ENCODE data around the gene EXOG.

Gene EXOG

GRCh38 chr3:38510631-38511030 is 14.5 kb downstream of the EXOG start:
- DNase-seq (ENCODE audit: low spot score) = no peak

- no peak for DNase-seq (ENCODE audit: low spot score)
Measured at GRCh38 chr3:38511546-38511945, 15.4 kb downstream of the EXOG start.

GRCh38 chr3:38515367-38515766 is 19.2 kb downstream of the EXOG start:
- no peak for DNase-seq (ENCODE audit: low spot score)

DNA sequence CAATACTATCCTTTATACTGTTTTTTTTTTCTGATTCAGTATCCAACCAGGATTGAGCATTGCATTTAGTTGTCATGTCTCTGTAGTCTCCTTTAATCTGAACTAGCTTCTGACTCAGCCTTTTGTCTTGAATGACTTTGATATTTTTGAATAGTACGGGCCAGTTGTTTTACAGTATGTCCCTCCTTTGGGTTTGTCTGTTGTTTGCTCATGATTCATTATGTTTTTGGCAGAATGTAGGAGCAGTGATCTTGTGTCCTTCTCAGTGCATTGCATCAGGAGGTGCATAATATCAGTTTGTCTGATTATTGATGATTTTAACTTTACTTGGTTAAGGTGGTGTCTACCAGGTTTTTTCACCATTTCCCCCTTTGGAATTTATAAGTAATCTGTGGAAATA is 20.5 kb downstream of the EXOG start:
- no peak for DNase-seq (ENCODE audit: low spot score)

- DNase-seq (ENCODE audit: low spot score) = no peak
Measured at GRCh38 chr3:38519000-38519399, 22.9 kb downstream of the EXOG start.

DNA sequence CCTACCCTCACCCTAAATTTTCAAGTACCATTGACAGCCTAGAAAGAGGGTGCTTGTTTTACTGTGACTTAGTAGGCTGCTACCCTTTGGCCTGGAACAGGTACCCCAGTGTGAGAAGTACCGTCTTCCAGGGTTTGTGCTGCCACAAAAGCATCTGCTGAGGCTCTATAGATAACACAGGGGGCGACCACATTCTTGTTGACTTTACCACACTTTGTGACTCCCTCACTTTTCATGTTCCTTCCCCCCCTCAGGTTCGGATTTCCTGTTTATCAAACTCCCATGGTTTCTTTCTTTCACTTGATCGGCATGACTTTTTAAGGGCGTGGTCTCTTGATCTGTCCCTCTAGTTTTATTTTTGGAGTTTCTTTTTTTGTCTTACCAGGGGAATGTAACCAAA is 23.5 kb downstream of the EXOG start:
- no peak for DNase-seq (ENCODE audit: low spot score)

- peak; percentile 85 for DNase-seq (ENCODE audit: low spot score)
Measured at GRCh38 chr3:38521391-38521987, 25.3 kb downstream of the EXOG start.

- DNase-seq (ENCODE audit: low spot score) = peak; percentile 92
Measured at GRCh38 chr3:38522002-38522401, 25.9 kb downstream of the EXOG start.

GRCh38 chr3:38524141-38524739 is 28.1 kb downstream of the EXOG start:
- DNase-seq (ENCODE audit: low spot score) = no peak

DNA sequence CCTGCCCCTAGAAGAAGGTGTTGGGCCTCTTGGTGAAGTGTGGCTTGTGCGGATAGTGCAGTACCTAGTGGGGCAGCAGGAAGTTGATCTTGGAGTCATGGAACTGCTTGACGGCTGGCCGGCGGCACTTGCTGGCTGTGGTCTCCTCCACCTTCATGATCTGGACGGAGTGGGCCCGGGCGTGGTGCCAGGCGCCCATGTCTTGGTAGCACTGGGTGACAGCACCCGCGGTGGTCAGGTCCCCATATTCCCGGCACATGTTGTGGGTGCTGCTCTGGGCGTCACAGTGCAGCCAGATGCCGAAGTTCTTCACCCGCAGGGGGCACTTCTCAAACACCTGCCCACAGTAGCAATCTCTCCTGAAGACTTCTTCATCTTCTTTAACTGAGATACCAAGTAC is 30.7 kb downstream of the EXOG start:
- DNase-seq (ENCODE audit: low spot score) = no peak

DNA sequence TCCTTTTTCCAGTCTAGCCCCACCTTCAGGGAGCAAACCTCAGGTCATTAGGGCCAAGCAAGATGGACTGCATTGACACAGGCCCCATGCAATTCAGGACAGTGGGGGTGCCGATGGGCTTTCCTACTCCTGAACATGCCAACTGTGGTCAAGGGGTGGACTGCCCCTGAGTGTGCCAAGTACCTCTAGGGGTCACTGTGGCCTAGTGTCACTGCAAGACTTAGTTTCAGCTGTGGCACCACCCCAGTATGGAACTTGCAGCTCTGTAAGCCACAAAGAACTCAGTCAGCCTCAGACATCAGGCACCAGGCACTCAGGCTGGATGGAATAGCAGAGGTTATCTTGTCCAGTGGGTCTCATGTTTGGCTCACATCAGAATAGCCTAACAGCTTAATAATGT is 32.3 kb downstream of the EXOG start:
- no peak for DNase-seq (ENCODE audit: low spot score)

DNA sequence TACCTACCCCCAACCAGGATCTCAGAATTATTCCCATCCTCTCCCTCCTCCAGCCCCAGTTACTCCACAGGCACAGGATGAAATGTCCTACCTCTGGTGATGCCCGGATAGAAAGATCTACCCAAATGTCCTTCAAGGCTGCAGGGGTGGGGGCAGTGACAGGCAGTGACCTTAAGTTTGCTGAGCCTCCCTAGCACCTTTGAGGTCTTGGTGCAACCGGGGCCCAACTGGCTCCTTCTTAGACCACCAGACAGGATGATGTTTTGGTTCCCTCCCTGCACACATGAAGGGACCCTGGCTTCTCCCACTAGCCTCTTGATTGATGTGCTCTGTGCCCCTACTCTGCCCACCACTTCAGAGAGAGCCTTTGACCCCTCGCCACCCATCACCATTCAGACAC is 36.4 kb downstream of the EXOG start:
- no peak for DNase-seq (ENCODE audit: low spot score)

GRCh38 chr3:38533285-38533976 is 37.3 kb downstream of the EXOG start:
- no peak for DNase-seq (ENCODE audit: low spot score)

DNA sequence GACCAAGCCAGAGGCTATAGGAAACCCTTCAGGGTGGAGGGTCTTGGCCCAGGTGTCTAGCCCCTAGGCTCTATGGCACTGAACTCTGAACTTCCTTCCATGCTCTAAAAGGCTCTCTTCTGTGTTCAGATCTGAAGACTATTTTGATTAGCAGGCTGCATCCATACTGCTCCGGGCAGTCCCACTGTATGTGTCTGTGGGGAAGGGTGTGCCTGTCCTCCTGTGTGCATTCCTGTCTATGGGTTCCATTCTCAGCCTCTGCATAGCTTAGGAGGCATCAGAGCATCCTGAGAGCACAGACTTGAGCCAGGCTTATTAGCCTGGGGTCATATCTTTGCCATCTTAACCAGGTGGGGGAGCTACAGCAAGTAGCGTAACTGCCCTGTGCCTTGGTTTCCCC is 38.0 kb downstream of the EXOG start:
- no peak for DNase-seq (ENCODE audit: low spot score)

GRCh38 chr3:38534604-38535003 is 38.5 kb downstream of the EXOG start:
- no peak for DNase-seq (ENCODE audit: low spot score)

GRCh38 chr3:38536671-38537070 is 40.5 kb downstream of the EXOG start:
- no peak for DNase-seq (ENCODE audit: low spot score)

DNA sequence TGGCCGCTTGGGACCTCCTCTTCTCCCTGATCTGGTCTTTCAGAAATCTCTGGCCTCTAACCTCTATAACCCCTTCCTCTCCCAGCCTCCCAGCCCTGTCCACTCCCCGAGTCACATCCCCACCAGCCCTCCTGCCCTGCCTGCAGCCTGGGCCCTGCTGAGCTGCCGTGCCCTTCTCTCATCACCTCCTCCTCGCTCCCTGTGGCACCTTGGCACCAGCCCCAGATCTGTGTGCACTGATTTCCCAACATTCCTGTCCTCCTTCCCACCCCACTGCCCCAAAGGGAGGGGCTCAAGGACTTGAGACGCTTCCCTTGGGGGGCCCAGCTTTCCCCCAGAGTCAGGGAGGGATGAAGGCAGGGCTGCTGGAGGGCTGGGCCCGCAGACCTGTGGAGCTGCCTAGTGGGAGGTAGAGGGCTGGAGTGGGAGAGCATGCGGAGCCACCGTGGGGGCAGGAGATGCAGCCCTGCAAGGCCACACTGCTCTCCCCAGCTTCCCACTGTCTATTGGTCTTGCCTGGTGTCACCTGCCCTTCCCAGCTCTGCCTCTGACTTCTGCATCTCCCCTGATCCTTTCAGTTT is 42.7 kb downstream of the EXOG start:
- DNase-seq (ENCODE audit: low spot score) = no peak

DNA sequence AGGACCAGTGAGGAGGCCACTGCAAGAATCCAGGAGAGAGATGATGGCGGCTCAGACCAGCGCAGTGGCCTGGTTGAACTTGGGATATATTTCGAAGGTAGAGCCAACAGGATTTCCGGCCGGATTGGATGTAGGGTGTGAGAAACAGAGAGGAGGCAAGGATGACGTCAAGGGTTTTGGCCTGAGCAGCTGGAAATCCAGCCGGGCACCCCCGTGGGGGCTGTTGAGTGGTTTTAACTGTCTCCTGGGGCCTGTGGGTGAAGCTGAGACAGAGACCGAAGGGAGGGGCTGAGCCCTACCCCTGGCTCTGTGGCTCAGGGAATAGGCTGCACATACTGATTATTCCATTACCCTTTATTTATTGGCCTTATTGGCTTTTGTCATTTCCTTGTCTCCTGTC is 45.7 kb downstream of the EXOG start:
- no peak for DNase-seq (ENCODE audit: low spot score)

DNA sequence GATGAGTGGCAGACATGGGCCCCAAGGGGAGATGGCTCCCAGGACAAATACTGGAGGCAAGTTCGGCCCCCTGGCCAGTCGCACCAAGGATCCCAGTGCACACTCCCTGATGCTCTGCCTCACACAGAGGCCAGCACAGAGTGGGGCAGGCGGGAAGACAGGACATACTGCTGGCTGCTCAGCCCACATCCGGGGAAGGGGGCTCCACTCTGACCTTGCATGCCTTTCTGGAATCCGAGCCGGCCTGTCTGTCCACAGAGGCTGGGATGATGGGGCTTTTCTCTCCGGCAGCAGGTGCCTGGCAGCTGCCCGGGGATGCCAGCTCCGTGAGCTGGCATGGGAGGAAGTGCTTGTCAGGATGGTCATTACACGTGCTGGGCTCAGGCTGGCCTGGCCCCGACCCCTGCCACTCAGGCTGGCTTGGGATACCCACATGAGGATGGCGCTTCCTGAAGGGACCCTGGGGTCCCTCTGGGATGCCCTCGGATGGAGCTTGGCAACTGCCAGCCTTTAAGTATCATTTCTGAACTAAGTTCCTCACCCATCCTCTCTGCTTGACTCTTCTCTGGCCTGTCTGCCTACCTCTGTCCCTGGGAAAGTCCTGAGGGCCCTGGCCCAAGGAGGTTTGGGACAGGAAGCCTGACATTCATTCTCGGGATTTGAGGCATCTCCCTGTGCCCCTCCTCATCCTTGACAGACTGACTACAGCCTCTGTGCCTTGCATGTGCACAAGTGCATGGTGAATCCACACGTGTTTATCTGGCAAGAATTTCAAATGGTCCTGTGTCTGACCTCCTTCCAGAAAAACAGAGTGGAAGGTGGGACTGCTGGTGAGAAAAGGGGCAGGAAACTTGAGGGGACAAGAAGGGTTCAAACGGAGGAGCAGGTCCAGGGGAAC is 46.5 kb downstream of the EXOG start:
- DNase-seq (ENCODE audit: low spot score) = no peak

GRCh38 chr3:38543586-38543985 is 47.4 kb downstream of the EXOG start:
- DNase-seq (ENCODE audit: low spot score) = no peak

GRCh38 chr3:38544926-38545325 is 48.8 kb downstream of the EXOG start:
- no peak for DNase-seq (ENCODE audit: low spot score)

GRCh38 chr3:38545550-38545949 is 49.4 kb downstream of the EXOG start:
- no peak for DNase-seq (ENCODE audit: low spot score)

Measured in cerebellar cortex (tissue), 1 donor.